GM23248 (cell line): ENCODE data around the gene ANKRD50. TPM values are rescaled to one million over a fixed set of nuclear protein-coding genes. Genes with fewer than 3 reads are reported as not detected.

Source experiments
- DNase-seq: peaks from one replicate; pipeline ENCODE4 v3.0.0-alpha.2; 2015
- H2AFZ ChIP-seq: fragments of 200-600 bp; sonication (generic); 2 replicates; pipeline ENCODE4 v1.6.1; 2016; ENCODE audit warnings: antibody characterized with exemption
- H3F3A ChIP-seq: fragments of 200-600 bp; sonication (generic); 2 replicates; pipeline ENCODE4 v1.6.1; 2016; ENCODE audit warnings: mild to moderate bottlenecking, antibody characterized with exemption, mixed run types; ENCODE audit not compliant: insufficient read depth
- H3K27ac ChIP-seq: fragments of 200-600 bp; sonication (generic); 2 replicates; pipeline ENCODE4 v1.5.1; 2016; ENCODE audit warnings: mild to moderate bottlenecking
- H3K27me3 ChIP-seq: fragments of 200-600 bp; sonication (generic); replicated peaks from 2 replicates; pipeline ENCODE4 v1.6.1; 2016; ENCODE audit warnings: mild to moderate bottlenecking; ENCODE audit not compliant: insufficient read depth
- H3K36me3 ChIP-seq: fragments of 200-600 bp; sonication (generic); 2 replicates; pipeline ENCODE4 v1.6.1; 2016; ENCODE audit warnings: low read depth, mild to moderate bottlenecking
- H3K4me1 ChIP-seq: fragments of 200-600 bp; sonication (generic); 2 replicates; pipeline ENCODE4 v1.6.1; 2016; ENCODE audit warnings: mild to moderate bottlenecking; ENCODE audit not compliant: insufficient read depth
- H3K4me2 ChIP-seq: fragments of 200-600 bp; sonication (generic); one replicate; pipeline ENCODE4 v1.6.1; 2016; ENCODE audit warnings: mild to moderate bottlenecking; ENCODE audit not compliant: unreplicated experiment
- H3K4me3 ChIP-seq: fragments of 200-600 bp; sonication (generic); 2 replicates; pipeline ENCODE4 v1.5.1; 2016; ENCODE audit warnings: mild to moderate bottlenecking
- H3K79me2 ChIP-seq: fragments of 200-600 bp; sonication (generic); 2 replicates; pipeline ENCODE4 v1.6.1; 2016; ENCODE audit warnings: mild to moderate bottlenecking; ENCODE audit not compliant: insufficient read depth
- H3K9ac ChIP-seq: fragments of 200-600 bp; sonication (generic); 2 replicates; pipeline ENCODE4 v1.6.1; 2016; ENCODE audit warnings: mild to moderate bottlenecking
- H3K9me2 ChIP-seq: fragments of 200-600 bp; sonication (generic); 2 replicates; pipeline ENCODE4 v1.6.1; 2016; ENCODE audit warnings: mixed run types, mild to moderate bottlenecking, moderate library complexity; ENCODE audit not compliant: insufficient read depth
- H3K9me3 ChIP-seq: fragments of 200-600 bp; sonication (generic); one replicate; pipeline ENCODE4 v1.6.1; 2017; ENCODE audit warnings: low read depth
- H4K20me1 ChIP-seq: fragments of 200-600 bp; sonication (generic); 2 replicates; pipeline ENCODE4 v1.6.0; 2016; ENCODE audit not compliant: insufficient read depth
- EZH2 ChIP-seq: fragments of 200-600 bp; sonication (generic); IDR thresholded peaks from 2 replicates; pipeline ENCODE4 v1.6.1; 2018; ENCODE audit warnings: antibody characterized with exemption, mild to moderate bottlenecking; ENCODE audit not compliant: insufficient read depth, poor library complexity, severe bottlenecking
- EZH2phosphoT487 ChIP-seq: fragments of 200-600 bp; sonication (generic); IDR thresholded peaks from 2 replicates; pipeline ENCODE4 v1.6.1; 2018; ENCODE audit warnings: antibody characterized with exemption, moderate library complexity, mild to moderate bottlenecking, low read depth; ENCODE audit not compliant: insufficient read depth
- WGBS, 2 experiments: methylation state at CpG; one replicate each; pipeline ENCODE4 v1.1.6; 2015 to 2017; ENCODE audit warnings: low lambda C conversion rate in 2 of 2, low coverage in 1 of 2; ENCODE audit errors: missing lambda C conversion rate in 2 of 2; 5-methylcytosine and 5-hydroxymethylcytosine counted together
- in situ Hi-C: fragments of 300-500 bp; cut with MboI; formaldehyde crosslinking; loops from 2 replicates; pipeline ENCODE4 v1.15.0; 2020
- polyA plus RNA-seq: library from polyadenylated mRNA; unstranded; fragments of >200 nt; fragmentation: Nextera tagmentation; extraction: Ambion mirVana; gene quantifications from 2 replicates; pipeline ENCODE4 v1.2.1, GENCODE V29; 2016
- total RNA-seq: library from RNA; depleted of rRNA; stranded (reverse); fragments of >200 nt; shearing (Covaris generic); gene quantifications from 2 replicates; pipeline ENCODE4 v1.2.3, GENCODE V29; 2014

ANKRD50 gene
- total and polyA plus RNA-seq, 2 experiments from 2014 or later = 6.2 to 16.4 TPM

DNA sequence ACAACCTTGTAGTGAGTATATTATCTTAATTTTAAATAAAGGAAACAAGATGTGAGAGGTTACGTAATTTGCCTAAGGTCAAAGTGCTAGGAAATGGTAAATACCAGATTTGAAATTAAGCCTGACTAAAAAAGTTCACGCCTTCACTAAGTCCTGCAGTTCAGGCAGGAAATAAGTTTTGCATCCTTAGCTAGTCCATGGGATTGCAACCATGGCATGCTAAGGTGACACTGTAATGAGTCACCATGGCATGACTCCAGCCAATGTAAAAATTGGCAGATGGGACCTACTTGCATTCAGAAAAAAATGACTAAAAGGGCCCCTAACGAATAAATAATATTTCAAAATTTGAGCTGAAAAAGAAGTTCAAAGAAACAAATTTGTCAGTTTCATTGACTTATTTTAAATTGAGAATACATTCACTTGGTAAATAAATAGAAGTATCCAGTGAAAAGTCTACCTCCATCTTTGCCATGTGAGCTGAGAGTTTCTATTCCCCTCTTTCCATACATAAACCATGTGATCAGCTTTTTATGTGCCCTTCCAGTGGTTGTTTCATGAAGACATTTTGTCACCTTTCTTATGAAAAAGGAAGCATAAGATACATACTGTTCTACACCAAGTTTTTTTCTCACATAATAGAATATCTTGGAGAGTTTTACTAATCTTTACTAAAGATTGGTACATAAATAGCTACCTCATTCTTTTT, 72.4 kb downstream of the ANKRD50 start:
- no peaks in the 10 kb centered on the region for H3K79me2 ChIP-seq
- H2AFZ ChIP-seq = no peak overlapping the region
- no peak overlapping the region for H3K9ac ChIP-seq
- peaks cover 20% of the 10 kb centered on the region for H3K4me1 ChIP-seq
- no peak overlapping the region for H3K4me2 ChIP-seq
- DNase-seq = peak; percentile 77
- H3K4me3 ChIP-seq = no peak overlapping the region
- 0 out of 2 replicates have a peak, but pooled peaks cover 4% of the 10 kb centered on the region for H3K36me3 ChIP-seq
- no peak overlapping the region for H3K27ac ChIP-seq
- TF ChIP-seq EZH2phosphoT487 = no peak
- no peak for TF ChIP-seq EZH2
- no peaks in the 10 kb centered on the region for H4K20me1 ChIP-seq
- peaks cover 12% of the 10 kb centered on the region; the same call in 1 of the 2 replicates for H3F3A ChIP-seq
- H3K27me3 ChIP-seq = no peaks in the 10 kb centered on the region
- H3K9me3 ChIP-seq = no peaks in the 10 kb centered on the region
- no peaks in the 10 kb centered on the region for H3K9me2 ChIP-seq
- in situ Hi-C loops = no loop called here
- WGBS, 2 experiments = 11 to 12% methylated on average over 3 of the region's 3 CpGs

DNA sequence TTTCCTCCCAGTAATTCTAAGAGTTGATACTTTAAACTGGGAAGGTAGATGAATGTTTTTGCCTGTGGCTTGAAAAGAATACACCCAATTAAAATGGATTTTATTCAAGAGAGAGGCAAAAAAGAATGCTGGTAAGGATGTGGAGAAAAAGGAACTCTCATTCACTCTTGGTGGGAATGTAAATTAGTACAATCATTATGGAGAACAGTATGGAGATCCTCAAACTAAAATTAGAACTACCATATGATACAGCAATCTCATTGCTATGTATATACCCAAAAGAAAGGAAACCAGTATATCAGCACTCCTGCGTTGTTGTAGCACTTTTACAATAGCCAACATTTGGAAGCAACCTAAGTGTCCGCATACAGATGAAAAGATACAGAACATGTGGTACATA, 75.2 kb downstream of the ANKRD50 start:
- TF ChIP-seq EZH2 (no peak), EZH2phosphoT487 (no peak)
- H3K4me3 ChIP-seq = no peak overlapping the region
- 0 out of 2 replicates have a peak, but pooled peaks cover 4% of the 10 kb centered on the region for H3K36me3 ChIP-seq
- H3K4me1 ChIP-seq = peaks cover 18% of the 10 kb centered on the region
- no peaks in the 10 kb centered on the region for H3K79me2 ChIP-seq
- no peak overlapping the region for H2AFZ ChIP-seq
- in situ Hi-C loops = no loop called here
- H3K9me3 ChIP-seq = no peaks in the 10 kb centered on the region
- no peak overlapping the region for H3K9ac ChIP-seq
- no peak overlapping the region for H3K27ac ChIP-seq
- H3K4me2 ChIP-seq = no peak overlapping the region
- no peaks in the 10 kb centered on the region for H3K27me3 ChIP-seq
- no peaks in the 10 kb centered on the region for H3K9me2 ChIP-seq
- peaks cover 7% of the 10 kb centered on the region; the same call in 1 of the 2 replicates for H3F3A ChIP-seq
- no peak for DNase-seq
- 95% methylated on average over 2 of the region's 2 CpGs for WGBS, 2 experiments
- no peaks in the 10 kb centered on the region for H4K20me1 ChIP-seq

DNA sequence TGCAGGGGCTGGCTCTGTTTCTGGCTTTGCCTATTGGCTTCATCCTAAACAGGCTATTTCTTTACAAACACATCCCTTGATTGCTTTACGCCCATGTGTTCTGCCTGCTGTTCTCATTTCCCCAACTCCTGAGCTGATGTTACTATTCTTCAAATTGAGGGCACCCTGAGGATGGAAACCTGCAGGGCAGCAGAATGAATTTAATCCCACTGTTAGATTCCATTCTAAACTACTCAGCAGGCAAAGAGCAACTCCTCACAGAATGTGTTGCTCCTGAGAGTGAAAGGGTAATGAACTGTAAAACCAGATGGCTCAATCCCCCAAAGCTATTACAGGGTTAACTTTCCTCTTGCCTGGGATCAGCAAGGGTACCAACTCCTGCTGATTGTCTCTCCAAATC, 75.7 kb downstream of the ANKRD50 start:
- Histone ChIP-seq H3K79me2 (no peaks in the 10 kb centered on the region), H4K20me1 (no peaks in the 10 kb centered on the region), H3K9ac (no peak overlapping the region), H3K4me1 (peaks cover 17% of the 10 kb centered on the region), H2AFZ (no peak overlapping the region), H3F3A (0 out of 2 replicates have a peak, but pooled peaks cover 1% of the 10 kb centered on the region), H3K4me3 (no peak overlapping the region), H3K27me3 (no peaks in the 10 kb centered on the region), H3K9me3 (no peaks in the 10 kb centered on the region), H3K27ac (no peak overlapping the region), H3K9me2 (no peaks in the 10 kb centered on the region), H3K36me3 (0 out of 2 replicates have a peak, but pooled peaks cover 4% of the 10 kb centered on the region), H3K4me2 (no peak overlapping the region)
- WGBS, 2 experiments = 100% methylated on average over 1 of the region's 1 CpG
- in situ Hi-C loops = no loop called here
- no peak for TF ChIP-seq EZH2
- no peak for TF ChIP-seq EZH2phosphoT487
- no peak for DNase-seq

DNA sequence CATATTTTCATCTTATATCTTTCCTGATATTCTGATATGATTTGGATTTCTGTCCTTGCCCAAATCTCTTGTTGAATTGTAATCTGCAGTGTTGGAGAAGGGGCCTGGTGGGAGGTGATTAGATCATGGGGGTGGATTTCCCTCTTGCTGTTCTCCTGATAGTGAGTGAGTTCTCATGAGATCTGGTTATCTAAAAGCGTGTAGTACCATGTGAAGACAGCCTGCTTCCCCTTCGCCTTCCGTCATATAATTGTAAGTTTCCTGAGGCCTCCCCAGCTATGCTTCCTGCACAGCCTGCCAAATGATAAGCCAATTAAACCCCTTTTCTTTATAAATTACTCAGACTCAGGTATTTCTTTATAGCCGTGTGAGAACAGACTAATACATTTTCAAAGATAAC, 77.2 kb downstream of the ANKRD50 start:
- Histone ChIP-seq H3K27me3 (no peaks in the 10 kb centered on the region), H3K9me2 (no peaks in the 10 kb centered on the region), H3K4me3 (no peak overlapping the region), H3K27ac (no peak overlapping the region), H3K36me3 (no peaks in the 10 kb centered on the region), H3F3A (peaks cover 11% of the 10 kb centered on the region), H2AFZ (no peak overlapping the region), H3K4me1 (peaks cover 19% of the 10 kb centered on the region), H3K4me2 (no peak overlapping the region), H3K9ac (no peak overlapping the region), H3K79me2 (no peaks in the 10 kb centered on the region), H3K9me3 (no peaks in the 10 kb centered on the region), H4K20me1 (no peaks in the 10 kb centered on the region)
- TF ChIP-seq EZH2 (no peak), EZH2phosphoT487 (no peak)
- in situ Hi-C loops = no loop called here
- 98% methylated on average over 4 of the region's 4 CpGs for WGBS, 2 experiments
- DNase-seq = no peak
